Measurements from ENCODE around the gene SNAP23. TPM values are rescaled to one million over a fixed set of nuclear protein-coding genes. Genes with fewer than 3 reads are reported as not detected.

SNAP23 gene
- polyA plus RNA-seq, 1 donor from 2014 or later = 40.7 TPM

DNA sequence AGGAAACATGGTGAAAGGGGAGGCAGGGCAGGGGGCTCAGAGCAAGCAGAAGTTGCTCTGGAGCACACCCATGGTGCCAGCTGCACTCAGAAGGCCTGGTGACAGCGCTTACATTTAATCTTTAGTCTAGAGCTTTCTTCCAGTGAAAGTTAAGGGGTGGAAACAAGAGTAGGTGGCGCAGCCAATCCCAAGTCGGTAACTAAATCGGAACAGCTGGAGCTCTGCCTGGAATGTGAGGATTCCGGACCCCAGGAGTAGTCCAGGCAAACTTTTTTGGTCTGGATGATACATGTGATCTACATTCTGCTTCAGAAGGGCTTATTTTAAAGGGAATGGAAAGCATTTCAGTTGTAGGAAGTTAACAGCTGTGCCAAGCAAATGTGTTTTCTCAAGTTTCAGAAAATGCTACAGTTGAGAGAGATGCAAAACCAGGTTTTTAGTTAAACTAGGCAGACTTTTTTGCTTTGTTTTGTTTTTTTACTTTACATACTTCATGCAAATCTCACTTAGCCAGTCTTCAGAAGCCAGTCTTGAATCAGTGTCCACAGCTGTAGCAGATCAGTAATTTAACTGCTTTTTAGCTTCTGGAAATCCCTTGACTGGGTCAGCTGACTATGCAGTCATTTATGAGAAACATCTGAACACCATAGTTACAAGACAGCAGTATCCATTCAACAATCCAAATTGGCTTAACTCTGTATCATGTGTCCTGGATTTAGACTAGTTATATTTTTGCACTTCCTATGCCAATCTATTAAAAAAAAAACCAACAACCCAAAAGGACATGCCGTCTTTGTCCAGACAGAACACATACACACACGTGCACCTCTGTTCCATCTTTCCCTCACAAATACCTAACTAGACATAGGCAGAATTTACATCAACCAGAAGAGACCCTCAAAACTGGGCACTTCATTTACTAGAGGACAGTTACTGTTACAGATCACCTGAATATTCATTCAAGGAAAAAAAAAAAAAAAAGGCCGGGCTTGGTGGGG, 37.7 kb upstream of the SNAP23 start:
- Histone ChIP-seq H3K79me2 (replicated peaks; ENCODE audit: insufficient read depth, low read length) (no peaks in the 10 kb centered on the region), H3F3A (ENCODE audit: insufficient read depth, low read length, poor library complexity, severe bottlenecking) (no peaks in the 10 kb centered on the region), H3K36me3 (ENCODE audit: insufficient read depth, low read length) (no peaks in the 10 kb centered on the region), H3K4me2 (ENCODE audit: low read length) (no peak overlapping the region), H3K27ac (ENCODE audit: low read length) (no peak overlapping the region), H2AFZ (ENCODE audit: low read depth, low read length) (no peak overlapping the region), H3K9ac (ENCODE audit: low read length) (no peak overlapping the region), H4K20me1 (ENCODE audit: insufficient read depth) (no peaks in the 10 kb centered on the region), H3K9me3 (ENCODE audit: low read length) (no peaks in the 10 kb centered on the region), H3K4me3 (ENCODE audit: low read length) (no peak overlapping the region), H3K9me2 (ENCODE audit: insufficient read depth, low read length) (no peaks in the 10 kb centered on the region), H3K27me3 (ENCODE audit: insufficient read depth, low read depth, low read length) (no peaks in the 10 kb centered on the region)
- TF ChIP-seq, protein P1, sequence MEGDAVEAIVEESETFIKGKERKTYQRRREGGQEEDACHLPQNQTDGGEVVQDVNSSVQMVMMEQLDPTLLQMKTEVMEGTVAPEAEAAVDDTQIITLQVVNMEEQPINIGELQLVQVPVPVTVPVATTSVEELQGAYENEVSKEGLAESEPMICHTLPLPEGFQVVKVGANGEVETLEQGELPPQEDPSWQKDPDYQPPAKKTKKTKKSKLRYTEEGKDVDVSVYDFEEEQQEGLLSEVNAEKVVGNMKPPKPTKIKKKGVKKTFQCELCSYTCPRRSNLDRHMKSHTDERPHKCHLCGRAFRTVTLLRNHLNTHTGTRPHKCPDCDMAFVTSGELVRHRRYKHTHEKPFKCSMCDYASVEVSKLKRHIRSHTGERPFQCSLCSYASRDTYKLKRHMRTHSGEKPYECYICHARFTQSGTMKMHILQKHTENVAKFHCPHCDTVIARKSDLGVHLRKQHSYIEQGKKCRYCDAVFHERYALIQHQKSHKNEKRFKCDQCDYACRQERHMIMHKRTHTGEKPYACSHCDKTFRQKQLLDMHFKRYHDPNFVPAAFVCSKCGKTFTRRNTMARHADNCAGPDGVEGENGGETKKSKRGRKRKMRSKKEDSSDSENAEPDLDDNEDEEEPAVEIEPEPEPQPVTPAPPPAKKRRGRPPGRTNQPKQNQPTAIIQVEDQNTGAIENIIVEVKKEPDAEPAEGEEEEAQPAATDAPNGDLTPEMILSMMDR (IDR thresholded peaks at IDR 0.05; ENCODE audit: poor library complexity, severe bottlenecking) = no peak
- no peak for TF ChIP-seq MXI1 (conservative IDR thresholded peaks at IDR 0.05; ENCODE audit: poor library complexity, severe bottlenecking)
- no peak for TF ChIP-seq TAF1 (IDR thresholded peaks at IDR 0.05; ENCODE audit: low read depth)
- no peak for TF ChIP-seq EP300 (conservative IDR thresholded peaks at IDR 0.05; ENCODE audit: poor library complexity, severe bottlenecking)
- TF ChIP-seq SMC3 (conservative IDR thresholded peaks at IDR 0.05; ENCODE audit: poor library complexity) = no peak

DNA sequence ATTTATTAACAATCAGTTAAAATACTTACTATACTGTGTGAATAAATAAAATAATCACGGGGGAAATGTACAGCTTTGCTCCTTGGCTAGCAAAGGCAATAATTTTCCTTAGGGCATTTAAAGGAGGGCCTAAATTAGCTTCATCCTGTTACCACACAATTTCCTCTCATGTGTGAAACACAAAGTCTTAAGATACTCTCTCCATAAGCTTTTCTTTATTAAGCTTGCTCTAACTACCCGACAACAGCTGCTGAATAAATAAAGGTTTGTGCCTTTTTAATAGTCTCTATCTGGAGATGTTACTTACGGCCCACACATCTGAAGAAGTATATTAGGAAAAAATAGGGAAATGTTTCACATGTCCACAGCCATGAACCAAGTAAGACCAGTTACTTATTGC, 34.2 kb upstream of the SNAP23 start:
- no peak overlapping the region for H3K4me3 ChIP-seq (ENCODE audit: low read length)
- no peaks in the 10 kb centered on the region for H3F3A ChIP-seq (ENCODE audit: insufficient read depth, low read length, poor library complexity, severe bottlenecking)
- H4K20me1 ChIP-seq (ENCODE audit: insufficient read depth) = no peaks in the 10 kb centered on the region
- H2AFZ ChIP-seq (ENCODE audit: low read depth, low read length) = no peak overlapping the region
- H3K79me2 ChIP-seq (replicated peaks; ENCODE audit: insufficient read depth, low read length) = no peaks in the 10 kb centered on the region
- no peak overlapping the region for H3K9ac ChIP-seq (ENCODE audit: low read length)
- no peaks in the 10 kb centered on the region for H3K9me2 ChIP-seq (ENCODE audit: insufficient read depth, low read length)
- no peak overlapping the region for H3K27ac ChIP-seq (ENCODE audit: low read length)
- no peaks in the 10 kb centered on the region for H3K36me3 ChIP-seq (ENCODE audit: insufficient read depth, low read length)
- no peaks in the 10 kb centered on the region for H3K27me3 ChIP-seq (ENCODE audit: insufficient read depth, low read depth, low read length)
- TF ChIP-seq POLR2AphosphoS5 (IDR thresholded peaks at IDR 0.05) = no peak
- TF ChIP-seq, protein P1 (IDR thresholded peaks at IDR 0.05; ENCODE audit: poor library complexity, severe bottlenecking) = no peak
- TF ChIP-seq EZH2 (IDR thresholded peaks at IDR 0.05; ENCODE audit: borderline replicate concordance, insufficient read depth, low read length, poor library complexity, severe bottlenecking) = no peak
- TF ChIP-seq, protein P2, sequence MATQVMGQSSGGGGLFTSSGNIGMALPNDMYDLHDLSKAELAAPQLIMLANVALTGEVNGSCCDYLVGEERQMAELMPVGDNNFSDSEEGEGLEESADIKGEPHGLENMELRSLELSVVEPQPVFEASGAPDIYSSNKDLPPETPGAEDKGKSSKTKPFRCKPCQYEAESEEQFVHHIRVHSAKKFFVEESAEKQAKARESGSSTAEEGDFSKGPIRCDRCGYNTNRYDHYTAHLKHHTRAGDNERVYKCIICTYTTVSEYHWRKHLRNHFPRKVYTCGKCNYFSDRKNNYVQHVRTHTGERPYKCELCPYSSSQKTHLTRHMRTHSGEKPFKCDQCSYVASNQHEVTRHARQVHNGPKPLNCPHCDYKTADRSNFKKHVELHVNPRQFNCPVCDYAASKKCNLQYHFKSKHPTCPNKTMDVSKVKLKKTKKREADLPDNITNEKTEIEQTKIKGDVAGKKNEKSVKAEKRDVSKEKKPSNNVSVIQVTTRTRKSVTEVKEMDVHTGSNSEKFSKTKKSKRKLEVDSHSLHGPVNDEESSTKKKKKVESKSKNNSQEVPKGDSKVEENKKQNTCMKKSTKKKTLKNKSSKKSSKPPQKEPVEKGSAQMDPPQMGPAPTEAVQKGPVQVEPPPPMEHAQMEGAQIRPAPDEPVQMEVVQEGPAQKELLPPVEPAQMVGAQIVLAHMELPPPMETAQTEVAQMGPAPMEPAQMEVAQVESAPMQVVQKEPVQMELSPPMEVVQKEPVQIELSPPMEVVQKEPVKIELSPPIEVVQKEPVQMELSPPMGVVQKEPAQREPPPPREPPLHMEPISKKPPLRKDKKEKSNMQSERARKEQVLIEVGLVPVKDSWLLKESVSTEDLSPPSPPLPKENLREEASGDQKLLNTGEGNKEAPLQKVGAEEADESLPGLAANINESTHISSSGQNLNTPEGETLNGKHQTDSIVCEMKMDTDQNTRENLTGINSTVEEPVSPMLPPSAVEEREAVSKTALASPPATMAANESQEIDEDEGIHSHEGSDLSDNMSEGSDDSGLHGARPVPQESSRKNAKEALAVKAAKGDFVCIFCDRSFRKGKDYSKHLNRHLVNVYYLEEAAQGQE (IDR thresholded peaks at IDR 0.05; ENCODE audit: borderline replicate concordance) = no peak
- TF ChIP-seq TAF1 (IDR thresholded peaks at IDR 0.05; ENCODE audit: low read depth) = no peak
- TF ChIP-seq EP300 (conservative IDR thresholded peaks at IDR 0.05; ENCODE audit: poor library complexity, severe bottlenecking) = no peak
- TF ChIP-seq RAD21 (conservative IDR thresholded peaks at IDR 0.05) = no peak
- no peak for TF ChIP-seq SMC3 (conservative IDR thresholded peaks at IDR 0.05; ENCODE audit: poor library complexity)
- TF ChIP-seq MXI1 (conservative IDR thresholded peaks at IDR 0.05; ENCODE audit: poor library complexity, severe bottlenecking) = no peak
- no peak overlapping the region for H3K4me2 ChIP-seq (ENCODE audit: low read length)
- no peaks in the 10 kb centered on the region for H3K9me3 ChIP-seq (ENCODE audit: low read length)
